HG03066 (cell line): ENCODE data around the gene SLC6A11.

Source experiments
- ATAC-seq: cut with Tn5 transposase; IDR thresholded peaks from one replicate; pipeline ENCODE4 v1.9.1; 2021; ENCODE audit warnings: low read depth; ENCODE audit not compliant: unreplicated experiment

The SLC6A11 gene

GRCh38 chr3:10788451-10788850 lies 27.6 kb upstream of the SLC6A11 start:
- no peak for ATAC-seq

DNA sequence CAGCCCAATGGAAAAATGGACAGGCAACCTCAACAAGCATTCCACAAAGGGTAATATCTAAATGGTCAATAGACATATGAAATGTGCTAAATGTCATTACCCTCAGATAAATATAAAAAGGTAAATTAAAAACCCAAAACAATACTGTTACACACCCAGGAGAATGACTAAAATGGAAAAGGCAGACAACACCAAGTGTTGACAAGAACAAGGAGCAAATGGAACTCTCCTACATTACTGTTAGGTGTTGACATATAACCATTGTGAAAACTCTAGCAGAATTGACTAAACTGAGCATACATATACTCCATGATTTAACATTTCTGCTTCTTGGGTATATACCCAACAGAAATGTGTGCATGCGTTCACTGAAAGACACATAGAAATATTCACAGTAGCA lies 25.3 kb upstream of the SLC6A11 start:
- ATAC-seq: no peak

GRCh38 chr3:10792208-10792607 lies 23.8 kb upstream of the SLC6A11 start:
- no peak for ATAC-seq

GRCh38 chr3:10798600-10799367 lies 17.2 kb upstream of the SLC6A11 start:
- ATAC-seq: no peak

DNA sequence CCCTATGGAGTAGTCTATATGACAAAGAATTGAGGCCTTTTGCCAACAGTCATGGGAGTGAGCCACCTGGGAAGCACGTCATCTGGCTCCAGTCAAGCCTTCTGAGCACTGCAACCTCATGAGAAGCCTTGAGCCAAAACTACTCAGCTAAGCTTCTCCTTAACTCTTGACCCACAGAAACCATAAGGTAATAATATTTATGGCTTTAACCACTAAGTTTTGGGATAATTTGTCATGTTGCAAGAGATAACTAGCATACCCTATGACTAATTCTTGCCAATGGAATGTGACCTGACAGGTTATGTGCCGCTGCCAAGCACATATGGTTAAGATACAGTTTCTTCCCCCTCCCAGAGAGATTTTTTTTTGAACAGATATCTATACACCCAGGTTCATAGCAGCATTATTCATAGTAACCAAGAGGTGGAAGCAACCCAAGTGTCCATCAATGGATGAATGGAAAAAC lies 11.8 kb upstream of the SLC6A11 start:
- no peak for ATAC-seq

GRCh38 chr3:10806006-10806405 lies 10.0 kb upstream of the SLC6A11 start:
- no peak for ATAC-seq

DNA sequence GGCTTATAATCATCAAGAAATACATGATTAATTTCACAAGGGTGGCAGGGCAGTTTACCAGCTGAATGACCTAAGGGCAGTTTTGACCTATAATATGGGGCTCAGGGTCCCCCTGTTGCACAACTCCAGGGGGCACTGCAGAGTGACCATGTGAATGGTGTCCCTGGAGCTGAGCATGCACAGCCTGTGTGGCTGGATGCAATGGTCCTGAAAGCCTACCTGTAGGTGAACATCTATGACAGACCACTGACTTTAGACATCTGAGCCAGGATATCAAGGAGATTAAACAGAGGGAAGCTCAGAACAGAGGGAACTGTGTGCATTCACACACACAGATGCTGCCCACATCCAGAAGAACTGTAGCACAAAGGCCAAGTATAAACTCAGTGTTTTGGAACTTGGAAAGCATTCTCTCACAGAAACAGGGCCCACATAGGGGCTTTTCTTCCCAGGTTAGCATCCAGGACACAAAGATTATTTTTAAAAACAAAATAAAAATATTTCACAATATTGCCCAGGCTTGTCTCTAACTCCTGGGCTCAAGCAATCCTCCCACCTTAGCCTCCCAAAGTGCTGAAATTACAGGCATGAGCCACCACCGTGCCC lies 7.8 kb upstream of the SLC6A11 start:
- ATAC-seq: no peak

GRCh38 chr3:10808974-10809373 lies 7.1 kb upstream of the SLC6A11 start:
- no peak for ATAC-seq

GRCh38 chr3:10810376-10810775 lies 5.7 kb upstream of the SLC6A11 start:
- no peak for ATAC-seq

GRCh38 chr3:10813425-10813824 lies 2.6 kb upstream of the SLC6A11 start:
- no peak for ATAC-seq

DNA sequence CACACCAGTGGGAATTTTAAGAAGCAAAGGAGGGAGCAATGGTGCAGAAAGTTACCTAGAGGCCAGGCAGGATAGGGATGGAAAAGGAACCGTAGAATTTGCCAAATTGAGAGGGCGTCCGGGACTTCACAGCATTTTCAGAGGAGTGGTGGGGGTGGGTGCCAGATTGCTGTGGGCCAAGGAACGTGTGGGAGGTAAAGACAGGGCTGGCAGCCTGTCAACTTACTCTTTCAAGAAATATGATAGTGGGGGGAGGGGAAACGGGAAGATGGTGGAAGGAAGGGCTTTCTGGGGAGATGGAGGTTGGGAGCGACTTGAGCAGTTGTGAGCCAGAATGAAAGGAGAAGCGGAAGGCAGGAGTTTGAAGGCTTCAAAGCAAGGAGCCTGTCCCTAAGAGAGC lies 1.4 kb upstream of the SLC6A11 start:
- ATAC-seq: no peak

- no peak for ATAC-seq
Observed at GRCh38 chr3:10815487-10815886, 541 bp upstream of the SLC6A11 start.

DNA sequence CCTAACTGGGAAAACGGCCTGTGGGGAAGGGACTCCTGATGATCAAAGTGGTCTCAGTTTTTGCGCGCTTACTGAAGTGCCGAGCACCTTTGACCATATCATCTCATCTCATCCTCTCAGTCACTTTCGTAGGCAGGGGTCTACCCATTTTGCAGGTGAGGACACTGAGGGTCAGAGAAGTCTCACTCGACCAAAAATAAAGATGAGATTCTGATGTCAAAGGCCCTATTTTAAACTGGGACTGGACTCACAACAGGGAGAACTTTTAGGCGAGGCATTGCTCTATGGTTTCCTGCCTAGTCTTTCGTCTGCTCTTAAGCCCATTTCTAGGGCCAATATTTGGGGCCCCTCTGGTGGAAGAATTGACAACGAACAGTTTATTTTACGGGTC lies 830 bp downstream of the SLC6A11 start:
- no peak for ATAC-seq

- no peak for ATAC-seq
Observed at GRCh38 chr3:10817506-10817905, 1.5 kb downstream of the SLC6A11 start.

DNA sequence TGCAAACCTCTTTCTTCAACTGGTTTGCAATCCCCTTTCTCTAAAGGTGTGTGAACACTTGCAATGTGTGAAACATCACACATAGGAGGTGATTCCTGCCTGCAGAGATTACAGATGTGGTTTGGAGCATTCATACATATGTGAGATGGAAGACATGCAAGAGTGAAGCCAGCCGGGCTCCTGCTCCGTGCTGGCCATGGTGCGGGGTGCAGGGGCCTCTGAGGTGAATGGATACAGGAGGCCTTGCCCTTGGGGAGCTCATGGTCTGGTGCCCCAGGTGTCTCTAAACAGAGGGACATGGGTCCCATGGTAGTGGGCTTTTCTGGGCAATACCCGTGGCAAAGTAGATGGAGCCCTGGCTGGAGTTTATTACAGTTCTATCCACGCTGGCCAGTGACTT lies 6.0 kb downstream of the SLC6A11 start:
- ATAC-seq: no peak

- ATAC-seq: no peak
Observed at GRCh38 chr3:10822708-10823515, 6.9 kb downstream of the SLC6A11 start.

DNA sequence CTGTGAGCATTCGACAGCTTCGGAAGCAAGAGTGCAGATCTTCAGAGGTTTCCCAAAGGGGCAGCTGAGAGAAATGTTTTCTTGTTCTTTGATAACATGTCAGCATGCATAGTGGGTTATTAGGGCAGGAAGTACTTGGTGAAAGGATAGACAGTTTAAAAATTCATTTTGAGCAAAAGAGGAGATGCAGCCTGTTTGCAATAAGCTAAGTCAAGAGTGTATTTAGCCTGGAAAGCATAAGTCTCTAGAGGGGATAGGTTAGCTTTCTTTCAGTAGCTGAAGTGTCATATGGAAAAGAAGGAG lies 7.4 kb downstream of the SLC6A11 start:
- no peak for ATAC-seq

DNA sequence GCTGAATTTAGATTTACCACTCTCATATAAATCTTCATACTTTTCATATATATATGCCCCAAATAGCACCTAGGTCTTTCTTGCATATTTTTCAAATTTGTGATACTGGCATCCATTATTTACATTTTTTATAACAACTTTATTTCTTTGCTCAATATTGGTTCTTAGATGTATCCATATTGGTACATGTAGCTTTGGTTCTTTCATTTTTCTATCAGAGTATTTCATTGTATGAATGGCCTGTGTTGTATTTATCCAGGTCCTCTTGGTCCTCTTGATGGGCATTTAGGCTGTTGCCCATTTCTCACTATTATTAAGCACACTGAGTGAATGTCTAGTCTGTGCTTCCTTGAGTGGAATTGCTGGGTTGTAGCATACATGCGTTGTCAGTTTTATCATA lies 8.4 kb downstream of the SLC6A11 start:
- ATAC-seq: no peak

GRCh38 chr3:10833855-10834414 lies 17.9 kb downstream of the SLC6A11 start:
- ATAC-seq: no peak

- no peak for ATAC-seq
Observed at GRCh38 chr3:10834951-10835350, 18.9 kb downstream of the SLC6A11 start.

DNA sequence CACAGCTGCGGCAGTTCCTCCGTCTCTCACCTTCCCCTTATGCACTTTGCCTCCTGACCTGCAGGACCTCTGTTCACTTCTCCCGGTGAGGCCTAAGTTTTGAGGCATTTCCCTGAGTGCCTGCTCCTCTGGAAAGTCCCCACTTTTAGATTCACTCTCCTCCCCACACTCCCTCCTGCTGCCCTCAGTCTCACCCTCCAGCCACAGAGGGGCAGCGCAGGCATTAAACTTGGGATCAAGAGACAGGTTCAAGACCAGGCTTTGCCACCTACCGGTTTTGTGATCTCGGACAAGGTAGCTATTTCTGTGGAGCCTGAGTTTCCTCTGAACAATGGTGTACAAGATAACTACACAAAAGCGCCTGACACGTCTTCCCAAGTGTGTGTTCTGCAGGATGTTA lies 19.4 kb downstream of the SLC6A11 start:
- ATAC-seq: no peak
